Thyroid gland (tissue), 4 donors: ENCODE results near the gene GARRE1.

ENCODE experiments used
- POLR2A ChIP-seq, 2 donors: fragments of 450-650 bp; IDR thresholded peaks; one replicate each; pipeline ENCODE4 v1.6.1; 2017; ENCODE audit warnings: antibody characterized with exemption in 2 of 2, mild to moderate bottlenecking in 2 of 2, moderate library complexity in 1 of 2
- TF ChIP-seq, protein P1 (sequence below), 6 experiments: fragments of 200-600 bp in 3 of 6; fragments of 450-650 bp in 3 of 6; sonication (generic) in 3 of 6; IDR thresholded peaks; one replicate each; pipeline ENCODE4 v1.5.1; 2016 to 2019; ENCODE audit warnings: antibody characterized with exemption in 6 of 6, mild to moderate bottlenecking in 2 of 6, inconsistent platforms in 1 of 6, moderate library complexity in 1 of 6

DNA sequence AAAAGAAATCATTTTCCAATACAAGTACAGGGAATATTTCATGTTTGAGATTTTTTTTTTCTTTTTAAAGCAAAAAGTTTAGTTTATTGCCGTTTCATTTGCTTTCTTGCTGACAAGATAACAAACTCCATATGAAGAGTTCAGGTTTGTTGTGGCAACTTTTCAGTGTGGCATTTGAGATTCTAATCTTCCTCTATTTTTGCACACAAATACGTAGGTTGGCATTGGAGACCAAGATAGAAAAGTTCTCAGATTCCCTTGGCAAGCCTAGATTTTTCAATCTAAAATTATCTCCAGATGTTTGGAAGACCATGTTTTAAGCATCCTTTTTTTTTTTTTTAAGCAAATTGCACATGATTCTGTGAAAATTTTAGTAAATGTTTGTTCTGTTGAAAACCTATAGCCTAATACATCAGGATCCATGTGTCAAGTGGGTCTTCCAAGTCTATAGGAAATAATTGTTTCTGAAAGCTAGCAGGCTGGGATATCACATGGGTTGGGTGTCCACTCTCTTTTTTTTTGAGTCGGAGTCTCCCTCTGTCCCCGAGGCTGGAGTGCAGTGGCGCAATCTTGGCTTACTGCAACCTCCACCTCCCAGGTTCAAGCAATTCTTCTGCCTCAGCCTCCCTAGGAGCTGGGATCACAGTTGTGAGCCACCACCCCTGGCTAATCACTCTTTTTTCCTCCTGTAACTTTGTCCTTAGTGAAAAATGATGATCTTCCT lies 2.6 kb downstream of the GARRE1 start:
- TF ChIP-seq, protein P1, sequence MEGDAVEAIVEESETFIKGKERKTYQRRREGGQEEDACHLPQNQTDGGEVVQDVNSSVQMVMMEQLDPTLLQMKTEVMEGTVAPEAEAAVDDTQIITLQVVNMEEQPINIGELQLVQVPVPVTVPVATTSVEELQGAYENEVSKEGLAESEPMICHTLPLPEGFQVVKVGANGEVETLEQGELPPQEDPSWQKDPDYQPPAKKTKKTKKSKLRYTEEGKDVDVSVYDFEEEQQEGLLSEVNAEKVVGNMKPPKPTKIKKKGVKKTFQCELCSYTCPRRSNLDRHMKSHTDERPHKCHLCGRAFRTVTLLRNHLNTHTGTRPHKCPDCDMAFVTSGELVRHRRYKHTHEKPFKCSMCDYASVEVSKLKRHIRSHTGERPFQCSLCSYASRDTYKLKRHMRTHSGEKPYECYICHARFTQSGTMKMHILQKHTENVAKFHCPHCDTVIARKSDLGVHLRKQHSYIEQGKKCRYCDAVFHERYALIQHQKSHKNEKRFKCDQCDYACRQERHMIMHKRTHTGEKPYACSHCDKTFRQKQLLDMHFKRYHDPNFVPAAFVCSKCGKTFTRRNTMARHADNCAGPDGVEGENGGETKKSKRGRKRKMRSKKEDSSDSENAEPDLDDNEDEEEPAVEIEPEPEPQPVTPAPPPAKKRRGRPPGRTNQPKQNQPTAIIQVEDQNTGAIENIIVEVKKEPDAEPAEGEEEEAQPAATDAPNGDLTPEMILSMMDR (IDR thresholded peaks at IDR 0.05): no peak
- TF ChIP-seq POLR2A (IDR thresholded peaks at IDR 0.05): no peak
